GM12873 (cell line): Measurements from ENCODE around the gene TRPM3.

Source experiments
- CTCF ChIP-seq: IDR thresholded peaks from 2 replicates; pipeline ENCODE4 v1.5.1; 2012; ENCODE audit warnings: low read depth, mild to moderate bottlenecking, moderate library complexity, low read length, control low read depth; ENCODE audit not compliant: insufficient read depth; ENCODE audit errors: missing control alignments

The TRPM3 gene

DNA sequence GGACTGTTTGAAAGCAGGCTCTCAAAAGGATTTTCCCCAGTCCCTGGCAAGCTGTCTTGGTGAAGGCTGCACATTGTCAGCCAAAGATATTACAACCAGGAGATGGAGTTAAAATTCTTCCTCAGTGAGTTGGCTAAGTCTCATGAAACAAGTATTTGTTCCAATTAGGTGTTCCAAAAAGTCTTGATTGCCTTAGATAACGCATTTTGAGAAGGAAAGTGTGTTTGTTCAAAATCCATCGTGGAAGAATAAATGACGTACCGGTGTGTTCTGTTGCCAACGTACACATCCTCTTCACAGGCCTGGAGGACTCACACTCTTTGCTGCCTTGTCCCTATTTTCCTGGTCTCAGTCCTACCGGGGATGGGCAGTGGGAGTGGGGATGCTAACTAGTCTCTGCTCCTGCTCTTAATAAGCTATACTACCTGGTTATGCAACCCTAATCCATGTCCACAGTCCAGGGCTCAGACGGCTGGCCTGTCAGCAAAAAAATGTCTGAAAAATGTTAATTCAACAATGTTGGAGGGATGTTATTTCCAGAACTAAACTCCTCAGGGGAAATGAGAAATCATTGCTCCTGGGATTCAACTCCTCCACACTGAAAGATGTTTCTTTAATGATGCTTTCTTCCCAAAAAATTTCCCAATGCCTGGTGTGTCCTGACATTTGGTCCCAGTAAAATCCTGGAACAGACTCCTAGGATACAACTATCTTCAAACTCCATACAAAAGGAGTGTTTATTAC is 531.7 kb downstream of the TRPM3 start:
- no peak for TF ChIP-seq CTCF

DNA sequence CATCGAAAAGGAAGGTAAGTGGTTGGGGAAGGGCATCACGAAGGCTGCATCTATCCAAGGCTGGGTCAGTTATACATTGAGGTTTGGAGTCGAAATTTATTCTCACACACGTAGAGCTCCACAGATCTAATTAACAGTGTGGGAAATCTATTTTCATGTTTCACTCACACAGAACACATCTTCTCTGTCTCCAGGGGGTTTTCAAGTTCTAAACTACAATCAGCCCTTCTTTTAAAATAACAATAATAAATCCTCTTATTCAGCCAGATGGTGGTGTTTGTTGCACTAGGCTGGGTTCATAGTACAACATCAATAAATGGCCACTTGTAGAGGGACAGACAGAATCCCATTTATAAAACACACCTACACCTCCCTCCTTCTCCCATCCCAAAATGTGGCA is 532.4 kb downstream of the TRPM3 start:
- TF ChIP-seq CTCF: no peak

DNA sequence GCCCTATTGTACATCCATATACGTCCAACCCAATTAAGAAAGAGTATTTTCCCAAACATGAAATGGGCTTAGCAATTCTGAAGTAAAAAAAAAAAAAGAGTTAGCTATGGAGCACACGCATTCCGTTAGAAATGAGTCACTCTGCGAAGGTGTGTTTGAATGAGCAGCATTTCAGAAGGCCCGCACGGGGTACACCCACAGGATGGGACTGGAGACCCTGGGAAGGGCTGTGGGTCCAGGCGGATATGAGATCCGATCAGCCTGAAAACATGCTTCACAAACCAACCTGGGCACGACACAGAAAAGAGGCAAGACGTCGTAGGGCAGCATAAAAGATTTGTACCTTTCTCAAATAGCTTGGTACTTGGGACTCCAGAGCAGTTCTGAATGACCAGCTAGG is 533.0 kb downstream of the TRPM3 start:
- TF ChIP-seq CTCF: no peak

GRCh38 chr9:70587201-70587600 is 534.2 kb downstream of the TRPM3 start:
- no peak for TF ChIP-seq CTCF

DNA sequence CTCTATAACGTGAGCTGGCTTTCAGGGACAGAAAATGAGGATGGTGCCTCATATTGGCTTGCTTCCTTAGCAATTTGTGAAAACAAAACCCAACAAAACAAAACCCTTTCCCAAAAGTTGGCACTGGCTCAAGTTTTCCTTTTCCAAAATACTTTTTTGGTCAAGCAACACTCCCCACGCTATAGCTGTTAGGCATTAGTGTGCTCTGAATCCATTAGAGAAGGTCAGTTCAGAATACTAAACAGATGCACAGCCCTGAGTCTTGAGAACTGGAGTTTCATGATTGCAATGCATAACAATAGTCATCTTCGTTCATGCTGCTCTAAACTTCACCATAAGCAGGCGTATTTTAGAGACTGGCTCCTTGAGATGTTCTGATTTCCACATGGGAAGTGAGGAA is 534.9 kb downstream of the TRPM3 start:
- TF ChIP-seq CTCF: no peak

- no peak for TF ChIP-seq CTCF
Observed at GRCh38 chr9:70581955-70582350, 539.5 kb downstream of the TRPM3 start.

GRCh38 chr9:70581214-70581954 is 540.0 kb downstream of the TRPM3 start:
- no peak for TF ChIP-seq CTCF
